K562 (cell line): ENCODE measurements around the gene BHLHE40. TPM values are rescaled to one million over a fixed set of nuclear protein-coding genes. Genes with fewer than 3 reads are reported as not detected.

Experiments used
- ARID2 ChIP-seq: fragments of 450-650 bp; IDR thresholded peaks from 2 replicates; pipeline ENCODE4 v1.6.1; 2017; ENCODE audit warnings: antibody characterized with exemption, mild to moderate bottlenecking
- ATF1 ChIP-seq, 2 experiments: fragments of 450-650 bp in 1 of 2; IDR thresholded peaks; 2 replicates each; pipeline ENCODE4 v1.6.1; 2016; ENCODE audit warnings: missing compliant biosample characterization in 1 of 2, missing genetic modification characterization in 1 of 2
- CBX8 ChIP-seq: fragments of 200-600 bp; sonication (generic); IDR thresholded peaks from 2 replicates; pipeline ENCODE4 v1.6.1; 2012; ENCODE audit warnings: borderline replicate concordance, mixed run types, low read depth, mild to moderate bottlenecking, moderate library complexity, mixed read lengths, low read length, control low read depth, inconsistent platforms; ENCODE audit not compliant: poor library complexity, severe bottlenecking; ENCODE audit errors: extremely low read depth
- CHD4 ChIP-seq: fragments of 200-600 bp; sonication (generic); IDR thresholded peaks from 3 replicates; pipeline ENCODE4 v1.6.1; 2012; ENCODE audit warnings: low read depth, mild to moderate bottlenecking, mixed read lengths, low read length, inconsistent platforms; ENCODE audit not compliant: insufficient read depth, insufficient replicate concordance, poor library complexity, severe bottlenecking
- CREM ChIP-seq: IDR thresholded peaks from 2 replicates; pipeline ENCODE4 v1.6.1; 2014; ENCODE audit warnings: antibody characterized with exemption, low read depth
- FOSL1 ChIP-seq: fragments of 200-800 bp; sonication (Bioruptor generic); conservative IDR thresholded peaks from 2 replicates; pipeline ENCODE4 v1.6.1; 2016; ENCODE audit warnings: missing genetic modification characterization, missing compliant biosample characterization
- FOXA1 ChIP-seq: fragments of 450-650 bp; IDR thresholded peaks from 2 replicates; pipeline ENCODE4 v1.6.1; 2016; ENCODE audit warnings: mild to moderate bottlenecking, borderline replicate concordance
- HIVEP1 ChIP-seq: fragments of 250-450 bp; sonication (Bioruptor Pico); IDR thresholded peaks from 2 replicates; pipeline ENCODE4 v1.4.0; 2020; ENCODE audit warnings: mild to moderate bottlenecking
- NFRKB ChIP-seq: fragments of 450-650 bp; IDR thresholded peaks from 2 replicates; pipeline ENCODE4 v1.6.1; 2016; ENCODE audit warnings: low read depth
- OTX1 ChIP-seq: fragments of 450-650 bp; formaldehyde crosslinking; IDR thresholded peaks from 2 replicates; pipeline ENCODE4 v1.4.0; 2022; ENCODE audit warnings: mild to moderate bottlenecking
- PKNOX1 ChIP-seq: fragments of 450-650 bp; IDR thresholded peaks from 2 replicates; pipeline ENCODE4 v1.6.1; 2016
- PYGO2 ChIP-seq: fragments of 450-650 bp; IDR thresholded peaks from 2 replicates; pipeline ENCODE4 v1.6.1; 2016; ENCODE audit warnings: mild to moderate bottlenecking, missing genetic modification characterization, moderate library complexity, missing compliant biosample characterization
- SRF ChIP-seq, 2 experiments: fragments of 250-450, 450-650 bp in 1 of 2; sonication (Bioruptor Pico) in 1 of 2; sonication (generic) in 1 of 2; formaldehyde crosslinking; IDR thresholded peaks; 2 replicates each; pipeline versions ENCODE4 v1.5.0 to v1.5.1; 2020 to 2022; ENCODE audit warnings: mild to moderate bottlenecking in 1 of 2, missing genetic modification reagents in 1 of 2
- U2AF1 ChIP-seq: fragments of 200-400 bp; formaldehyde crosslinking; optimal IDR thresholded peaks from 2 replicates; pipeline ENCODE3; 2017; ENCODE audit warnings: mild to moderate bottlenecking, low read depth, low read length, moderate library complexity
- ZNF175 ChIP-seq: fragments of 200-800 bp; sonication (Bioruptor generic); IDR thresholded peaks from 2 replicates; pipeline ENCODE4 v1.6.1; 2016; ENCODE audit warnings: low read depth, mild to moderate bottlenecking, missing genetic modification characterization, missing compliant biosample characterization
- ZNF253 ChIP-seq: fragments of 250-450 bp; sonication (Bioruptor Pico); conservative IDR thresholded peaks from 2 replicates; pipeline ENCODE4 v1.6.1; 2021; ENCODE audit warnings: mild to moderate bottlenecking
- ZNF551 ChIP-seq: fragments of 250-450 bp; sonication (Bioruptor Pico); IDR thresholded peaks from 2 replicates; pipeline ENCODE4 v1.5.0; 2021; ENCODE audit warnings: mild to moderate bottlenecking, moderate library complexity
- ZNF778 ChIP-seq: fragments of 450-650 bp; formaldehyde crosslinking; IDR thresholded peaks from 2 replicates; pipeline ENCODE4 v1.4.0; 2020; ENCODE audit warnings: mild to moderate bottlenecking, moderate library complexity
- ZNF780A ChIP-seq: fragments of 250-450 bp; sonication (Bioruptor Pico); IDR thresholded peaks from 2 replicates; pipeline ENCODE4 v1.5.0; 2021; ENCODE audit warnings: mild to moderate bottlenecking
- polyA plus RNA-seq, 8 experiments: library from polyadenylated mRNA; depleted of rRNA in 4 of 8; stranded (reverse) in 5 of 8; unstranded in 3 of 8; fragments of >200 nt; fragmentation: Nextera tagmentation in 2 of 8; fragmentation: Illumina TruSeq in 1 of 8; extraction: Ambion mirVana in 2 of 8; extraction: Trizol in 1 of 8; gene quantifications; 2 replicates each; pipeline versions ENCODE4 v1.2.1 to v1.2.3, GENCODE V29; 2011 to 2014; ENCODE audit warnings: inconsistent platforms in 1 of 8, missing spikeins in 1 of 8
- total RNA-seq, 7 experiments: library from RNA; depleted of rRNA in 6 of 7; stranded (reverse); fragments of >200 nt in 6 of 7; fragmentation: Illumina TruSeq in 2 of 7; extraction: Trizol in 2 of 7; gene quantifications; 2 replicates each; pipeline versions ENCODE4 v1.2.1 to v1.2.3, GENCODE V29; 2011 to 2021; ENCODE audit warnings: low replicate concordance in 1 of 7
- TF ChIP-seq, protein P1 (sequence below): fragments of 250-450 bp; sonication (Bioruptor Pico); IDR thresholded peaks from 2 replicates; pipeline ENCODE4 v1.9.0; 2021; ENCODE audit warnings: mild to moderate bottlenecking
- TF ChIP-seq, protein P2 (sequence below), 3 experiments: fragments of 200-800 bp in 1 of 3; fragments of 250-450 bp in 1 of 3; fragments of 450-650 bp in 1 of 3; sonication (Bioruptor Pico) in 1 of 3; sonication (Bioruptor generic) in 1 of 3; formaldehyde crosslinking in 1 of 3; IDR thresholded peaks; 2 replicates each; pipeline versions ENCODE4 v1.6.1 to v1.8.0; 2016 to 2022; ENCODE audit warnings: mild to moderate bottlenecking in 2 of 3, missing genetic modification characterization in 2 of 3, missing compliant biosample characterization in 1 of 3, moderate library complexity in 1 of 3

The BHLHE40 gene
- total and polyA plus RNA-seq, 9 of the 15 experiments (the other 6 are each of a cell fraction or from before 2014, with no cell fraction given): 12.0 to 83.9 (median 31.4) TPM

GRCh38 chr3:5016211-5017161, 37.2 kb downstream of the BHLHE40 start (continued):
- TF ChIP-seq ZNF175 (CRISPR knock-in tag) (peak; percentile 81; the same call in 1 of the 2 replicates), FOXA1 (no peak), NFRKB (peak; percentile 64), ZNF780A (CRISPR knock-in tag) (no peak), HIVEP1 (CRISPR knock-in tag) (no peak), CHD4 (no peak), ZNF253 (no peak), ATF1 (CRISPR knock-in tag; IDR thresholded peaks at IDR 0.05) (no peak), ATF1 (tag; IDR thresholded peaks at IDR 0.05) (peak; percentile 86), PKNOX1 (peak; percentile 92), CREM (peak; percentile 94), U2AF1 (no peak), ARID2 (no peak), PYGO2 (tag) (no peak), ZNF551 (CRISPR knock-in tag) (no peak), FOSL1 (tag) (peak; percentile 99), SRF (CRISPR knock-in tag; IDR thresholded peaks at IDR 0.05) (peak in 1 of 2 experiments; percentile 58; a peak in 1 of 4 replicates), OTX1 (no peak), ZNF778 (CRISPR knock-in tag) (no peak), CBX8 (no peak)
- TF ChIP-seq, protein P1, sequence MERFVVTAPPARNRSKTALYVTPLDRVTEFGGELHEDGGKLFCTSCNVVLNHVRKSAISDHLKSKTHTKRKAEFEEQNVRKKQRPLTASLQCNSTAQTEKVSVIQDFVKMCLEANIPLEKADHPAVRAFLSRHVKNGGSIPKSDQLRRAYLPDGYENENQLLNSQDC (CRISPR knock-in tag): no peak
- TF ChIP-seq, protein P2, sequence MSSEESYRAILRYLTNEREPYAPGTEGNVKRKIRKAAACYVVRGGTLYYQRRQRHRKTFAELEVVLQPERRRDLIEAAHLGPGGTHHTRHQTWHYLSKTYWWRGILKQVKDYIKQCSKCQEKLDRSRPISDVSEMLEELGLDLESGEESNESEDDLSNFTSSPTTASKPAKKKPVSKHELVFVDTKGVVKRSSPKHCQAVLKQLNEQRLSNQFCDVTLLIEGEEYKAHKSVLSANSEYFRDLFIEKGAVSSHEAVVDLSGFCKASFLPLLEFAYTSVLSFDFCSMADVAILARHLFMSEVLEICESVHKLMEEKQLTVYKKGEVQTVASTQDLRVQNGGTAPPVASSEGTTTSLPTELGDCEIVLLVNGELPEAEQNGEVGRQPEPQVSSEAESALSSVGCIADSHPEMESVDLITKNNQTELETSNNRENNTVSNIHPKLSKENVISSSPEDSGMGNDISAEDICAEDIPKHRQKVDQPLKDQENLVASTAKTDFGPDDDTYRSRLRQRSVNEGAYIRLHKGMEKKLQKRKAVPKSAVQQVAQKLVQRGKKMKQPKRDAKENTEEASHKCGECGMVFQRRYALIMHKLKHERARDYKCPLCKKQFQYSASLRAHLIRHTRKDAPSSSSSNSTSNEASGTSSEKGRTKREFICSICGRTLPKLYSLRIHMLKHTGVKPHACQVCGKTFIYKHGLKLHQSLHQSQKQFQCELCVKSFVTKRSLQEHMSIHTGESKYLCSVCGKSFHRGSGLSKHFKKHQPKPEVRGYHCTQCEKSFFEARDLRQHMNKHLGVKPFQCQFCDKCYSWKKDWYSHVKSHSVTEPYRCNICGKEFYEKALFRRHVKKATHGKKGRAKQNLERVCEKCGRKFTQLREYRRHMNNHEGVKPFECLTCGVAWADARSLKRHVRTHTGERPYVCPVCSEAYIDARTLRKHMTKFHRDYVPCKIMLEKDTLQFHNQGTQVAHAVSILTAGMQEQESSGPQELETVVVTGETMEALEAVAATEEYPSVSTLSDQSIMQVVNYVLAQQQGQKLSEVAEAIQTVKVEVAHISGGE (CRISPR knock-in tag; IDR thresholded peaks at IDR 0.05): peak in 2 of 3 experiments; percentile 20 to 76; a peak in 2 of 6 replicates
